ENCODE results near the gene CHMP3.

Gene CHMP3

DNA sequence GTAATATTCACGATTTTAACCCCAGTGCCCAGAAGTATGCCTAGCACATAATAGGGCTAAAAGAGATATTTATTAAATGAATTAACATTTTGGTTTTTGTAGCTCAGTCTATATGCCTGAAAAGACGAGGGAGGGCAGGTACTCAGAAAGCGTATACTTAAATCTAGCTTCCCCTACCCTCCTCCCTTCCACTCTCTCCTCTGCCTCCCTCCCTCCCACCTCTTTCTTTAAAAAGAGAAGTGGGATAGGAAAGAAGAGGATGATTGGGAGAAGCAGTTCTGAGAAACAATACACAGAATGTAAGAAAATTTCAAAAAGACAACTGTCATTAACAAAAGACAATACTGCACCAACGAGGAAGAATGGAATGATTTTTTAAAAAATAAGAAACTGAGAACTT, 39.8 kb downstream of the CHMP3 start:
- Histone ChIP-seq H3K14ac (ENCODE audit: low read length) (no peak overlapping the region), H4K91ac (ENCODE audit: low read depth, low read length, poor library complexity) (no peak overlapping the region), H3K23ac (ENCODE audit: low read depth, low read length, poor library complexity) (no peak overlapping the region), H3K9ac (ENCODE audit: low read depth, low read length, poor library complexity) (no peak overlapping the region), H2AK5ac (ENCODE audit: low read depth, low read length) (no peak overlapping the region), H3K27me3 (ENCODE audit: control insufficient read depth in 3 of 3, insufficient read depth in 3 of 3, low read depth in 1 of 3, low read length in 3 of 3) (no peaks in the 10 kb centered on the region), H3K4me1 (ENCODE audit: control insufficient read depth in 2 of 2, insufficient read depth in 1 of 2, low read depth in 1 of 2, low read length in 2 of 2) (no peaks in the 10 kb centered on the region), H3K9me3 (replicated peaks in 1 of 2; ENCODE audit: control insufficient read depth in 2 of 2, insufficient read depth in 1 of 2, low read depth in 1 of 2, low read length in 2 of 2) (no peaks in the 10 kb centered on the region), H2BK5ac (ENCODE audit: low read length) (no peak overlapping the region), H2BK12ac (ENCODE audit: low read length) (no peak overlapping the region), H3K4me3 (ENCODE audit: low read length in 2 of 2) (no peak overlapping the region), H3K4me2 (ENCODE audit: insufficient read depth, low read length, poor library complexity, severe bottlenecking) (no peak overlapping the region), H3K79me1 (ENCODE audit: low read depth, low read length) (no peaks in the 10 kb centered on the region), H2BK120ac (ENCODE audit: low read depth, low read length) (no peak overlapping the region), H3K18ac (ENCODE audit: low read length) (no peak overlapping the region), H4K8ac (ENCODE audit: low read depth, low read length) (no peak overlapping the region), H3K4ac (ENCODE audit: low read length) (no peak overlapping the region), H3K27ac (replicated peaks; ENCODE audit: low read length) (no peak overlapping the region), H2AFZ (ENCODE audit: low read length) (no peak overlapping the region), H2BK15ac (ENCODE audit: low read length) (no peak overlapping the region), H3K36me3 (replicated peaks in 1 of 2; ENCODE audit: control insufficient read depth in 2 of 2, insufficient read depth in 2 of 2, low read length in 2 of 2) (peaks cover 0 to 36% of the 10 kb centered on the region in 2 donors)
- no CpG with 5 or more reads among the region's 4 CpGs for WGBS, 2 donors (ENCODE audit: extremely low coverage in 2 of 2, insufficient read length in 2 of 2, insufficient replicate concordance in 1 of 2)
- no peak for DNase-seq (ENCODE audit: low spot score)

- H3K23ac ChIP-seq (ENCODE audit: low read depth, low read length, poor library complexity) = no peak overlapping the region
- no peak overlapping the region for H2BK5ac ChIP-seq (ENCODE audit: low read length)
- no peak overlapping the region for H3K4ac ChIP-seq (ENCODE audit: low read length)
- no CpG with 5 or more reads among the region's 2 CpGs for WGBS, 2 donors (ENCODE audit: extremely low coverage in 2 of 2, insufficient read length in 2 of 2, insufficient replicate concordance in 1 of 2)
- no peak overlapping the region for H2BK12ac ChIP-seq (ENCODE audit: low read length)
- no peaks in the 10 kb centered on the region for H3K9me3 ChIP-seq (replicated peaks in 1 of 2; ENCODE audit: control insufficient read depth in 2 of 2, insufficient read depth in 1 of 2, low read depth in 1 of 2, low read length in 2 of 2)
- no peak overlapping the region for H2AFZ ChIP-seq (ENCODE audit: low read length)
- no peak overlapping the region for H2AK5ac ChIP-seq (ENCODE audit: low read depth, low read length)
- no peak for DNase-seq (ENCODE audit: low spot score)
- peaks cover 0 to 29% of the 10 kb centered on the region in 2 donors for H3K36me3 ChIP-seq (replicated peaks in 1 of 2; ENCODE audit: control insufficient read depth in 2 of 2, insufficient read depth in 2 of 2, low read length in 2 of 2)
- no peak overlapping the region for H3K9ac ChIP-seq (ENCODE audit: low read depth, low read length, poor library complexity)
- H3K27ac ChIP-seq (replicated peaks; ENCODE audit: low read length) = no peak overlapping the region
- H3K4me1 ChIP-seq (ENCODE audit: control insufficient read depth in 2 of 2, insufficient read depth in 1 of 2, low read depth in 1 of 2, low read length in 2 of 2) = no peaks in the 10 kb centered on the region
- no peaks in the 10 kb centered on the region for H3K79me1 ChIP-seq (ENCODE audit: low read depth, low read length)
- no peak overlapping the region for H3K4me2 ChIP-seq (ENCODE audit: insufficient read depth, low read length, poor library complexity, severe bottlenecking)
- no peak overlapping the region for H3K4me3 ChIP-seq (ENCODE audit: low read length in 2 of 2)
- no peak overlapping the region for H4K8ac ChIP-seq (ENCODE audit: low read depth, low read length)
- H3K14ac ChIP-seq (ENCODE audit: low read length) = no peak overlapping the region
- H2BK120ac ChIP-seq (ENCODE audit: low read depth, low read length) = no peak overlapping the region
- H3K27me3 ChIP-seq (ENCODE audit: control insufficient read depth in 3 of 3, insufficient read depth in 3 of 3, low read depth in 1 of 3, low read length in 3 of 3) = no peaks in the 10 kb centered on the region
- H2BK15ac ChIP-seq (ENCODE audit: low read length) = no peak overlapping the region
- no peak overlapping the region for H3K18ac ChIP-seq (ENCODE audit: low read length)
- no peak overlapping the region for H4K91ac ChIP-seq (ENCODE audit: low read depth, low read length, poor library complexity)
Observed at GRCh38 chr2:86522711-86523110, 40.5 kb downstream of the CHMP3 start.

GRCh38 chr2:86521922-86522321, 41.3 kb downstream of the CHMP3 start:
- Histone ChIP-seq H3K27me3 (ENCODE audit: control insufficient read depth in 3 of 3, insufficient read depth in 3 of 3, low read depth in 1 of 3, low read length in 3 of 3) (no peaks in the 10 kb centered on the region), H3K14ac (ENCODE audit: low read length) (no peak overlapping the region), H3K9me3 (replicated peaks in 1 of 2; ENCODE audit: control insufficient read depth in 2 of 2, insufficient read depth in 1 of 2, low read depth in 1 of 2, low read length in 2 of 2) (no peaks in the 10 kb centered on the region), H3K79me1 (ENCODE audit: low read depth, low read length) (no peaks in the 10 kb centered on the region), H3K27ac (replicated peaks; ENCODE audit: low read length) (no peak overlapping the region), H4K8ac (ENCODE audit: low read depth, low read length) (no peak overlapping the region), H3K23ac (ENCODE audit: low read depth, low read length, poor library complexity) (no peak overlapping the region), H2BK12ac (ENCODE audit: low read length) (no peak overlapping the region), H3K4ac (ENCODE audit: low read length) (no peak overlapping the region), H2AFZ (ENCODE audit: low read length) (no peak overlapping the region), H2BK15ac (ENCODE audit: low read length) (no peak overlapping the region), H2BK5ac (ENCODE audit: low read length) (no peak overlapping the region), H3K18ac (ENCODE audit: low read length) (no peak overlapping the region), H3K4me1 (ENCODE audit: control insufficient read depth in 2 of 2, insufficient read depth in 1 of 2, low read depth in 1 of 2, low read length in 2 of 2) (no peaks in the 10 kb centered on the region), H2AK5ac (ENCODE audit: low read depth, low read length) (no peak overlapping the region), H3K4me2 (ENCODE audit: insufficient read depth, low read length, poor library complexity, severe bottlenecking) (no peak overlapping the region), H3K9ac (ENCODE audit: low read depth, low read length, poor library complexity) (no peak overlapping the region), H3K4me3 (ENCODE audit: low read length in 2 of 2) (no peak overlapping the region), H4K91ac (ENCODE audit: low read depth, low read length, poor library complexity) (no peak overlapping the region), H2BK120ac (ENCODE audit: low read depth, low read length) (no peak overlapping the region), H3K36me3 (replicated peaks in 1 of 2; ENCODE audit: control insufficient read depth in 2 of 2, insufficient read depth in 2 of 2, low read length in 2 of 2) (peaks cover 0 to 22% of the 10 kb centered on the region in 2 donors)
- no CpG with 5 or more reads among the region's 1 CpG for WGBS, 2 donors (ENCODE audit: extremely low coverage in 2 of 2, insufficient read length in 2 of 2, insufficient replicate concordance in 1 of 2)
- DNase-seq (ENCODE audit: low spot score) = no peak

DNA sequence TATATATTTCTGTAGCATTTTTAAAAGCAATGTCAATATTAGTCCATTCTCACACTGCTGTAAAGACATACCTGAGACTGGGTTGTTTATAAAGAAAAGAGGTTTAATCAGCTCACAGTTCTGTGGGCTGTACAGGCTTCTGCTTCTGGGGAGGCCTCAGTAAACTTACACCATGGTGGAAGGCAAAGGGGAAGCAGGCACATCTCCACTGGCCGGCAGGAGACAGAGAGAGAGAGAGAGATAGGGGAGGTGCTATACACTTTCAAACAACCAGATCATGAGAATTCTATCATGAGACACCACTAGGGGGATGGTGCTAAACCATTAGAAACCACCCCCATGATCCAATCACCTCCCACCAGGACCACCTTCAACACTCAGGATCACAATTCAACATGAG, 43.1 kb downstream of the CHMP3 start:
- Histone ChIP-seq H3K18ac (ENCODE audit: low read length) (no peak overlapping the region), H2BK12ac (ENCODE audit: low read length) (no peak overlapping the region), H3K27ac (replicated peaks; ENCODE audit: low read length) (no peak overlapping the region), H3K4me1 (ENCODE audit: control insufficient read depth in 2 of 2, insufficient read depth in 1 of 2, low read depth in 1 of 2, low read length in 2 of 2) (no peaks in the 10 kb centered on the region), H4K8ac (ENCODE audit: low read depth, low read length) (no peak overlapping the region), H2BK15ac (ENCODE audit: low read length) (no peak overlapping the region), H3K4me2 (ENCODE audit: insufficient read depth, low read length, poor library complexity, severe bottlenecking) (no peak overlapping the region), H3K79me1 (ENCODE audit: low read depth, low read length) (no peaks in the 10 kb centered on the region), H4K91ac (ENCODE audit: low read depth, low read length, poor library complexity) (no peak overlapping the region), H3K4me3 (ENCODE audit: low read length in 2 of 2) (no peak overlapping the region), H2BK5ac (ENCODE audit: low read length) (no peak overlapping the region), H3K9ac (ENCODE audit: low read depth, low read length, poor library complexity) (no peak overlapping the region), H3K36me3 (replicated peaks in 1 of 2; ENCODE audit: control insufficient read depth in 2 of 2, insufficient read depth in 2 of 2, low read length in 2 of 2) (peaks cover 0 to 10% of the 10 kb centered on the region in 2 donors), H3K4ac (ENCODE audit: low read length) (no peak overlapping the region), H2AK5ac (ENCODE audit: low read depth, low read length) (no peak overlapping the region), H2AFZ (ENCODE audit: low read length) (no peak overlapping the region), H2BK120ac (ENCODE audit: low read depth, low read length) (no peak overlapping the region), H3K9me3 (replicated peaks in 1 of 2; ENCODE audit: control insufficient read depth in 2 of 2, insufficient read depth in 1 of 2, low read depth in 1 of 2, low read length in 2 of 2) (no peaks in the 10 kb centered on the region), H3K27me3 (ENCODE audit: control insufficient read depth in 3 of 3, insufficient read depth in 3 of 3, low read depth in 1 of 3, low read length in 3 of 3) (no peaks in the 10 kb centered on the region), H3K14ac (ENCODE audit: low read length) (peak overlapping the region; percentile 6), H3K23ac (ENCODE audit: low read depth, low read length, poor library complexity) (no peak overlapping the region)
- no CpG with 5 or more reads among the region's 1 CpG for WGBS, 2 donors (ENCODE audit: extremely low coverage in 2 of 2, insufficient read length in 2 of 2, insufficient replicate concordance in 1 of 2)
- DNase-seq (ENCODE audit: low spot score) = no peak
